ENCODE measurements around the gene ACOT7.

GRCh38 chr1:6274622-6275139 is 118.9 kb downstream of the ACOT7 start:
- no peak for TF ChIP-seq RBM39 (IDR thresholded peaks at IDR 0.05; ENCODE audit: low read depth, low read length, poor library complexity, severe bottlenecking)
- TF ChIP-seq NFKB2 (CRISPR knock-in tag; IDR thresholded peaks at IDR 0.05; ENCODE audit: borderline replicate concordance) = no peak
- TF ChIP-seq ASH2L (IDR thresholded peaks at IDR 0.05; ENCODE audit: insufficient read length, low read depth, low read length) = no peak
- TF ChIP-seq CTCF (CRISPR knock-in tag; IDR thresholded peaks at IDR 0.05) = no peak
- TF ChIP-seq MYPOP (CRISPR knock-in tag; IDR thresholded peaks at IDR 0.05) = no peak
- TF ChIP-seq CCDC6 (CRISPR knock-in tag; IDR thresholded peaks at IDR 0.05) = no peak
- no peak for TF ChIP-seq ARNT (IDR thresholded peaks at IDR 0.05)
- TF ChIP-seq MXI1 (IDR thresholded peaks at IDR 0.05; ENCODE audit: borderline replicate concordance, low read depth, low read length) = no peak
- TF ChIP-seq SMC3 (IDR thresholded peaks at IDR 0.05; ENCODE audit: low read length) = no peak

Measured in HepG2 (cell line).